ENCODE measurements around the gene TCF19. TPM values are rescaled to one million over a fixed set of nuclear protein-coding genes. Genes with fewer than 3 reads are reported as not detected.

The TCF19 gene
- 1 to 10 TPM; 3.9 to 5.9 (median 5.1) TPM for total RNA-seq

- TF ChIP-seq, protein P1, sequence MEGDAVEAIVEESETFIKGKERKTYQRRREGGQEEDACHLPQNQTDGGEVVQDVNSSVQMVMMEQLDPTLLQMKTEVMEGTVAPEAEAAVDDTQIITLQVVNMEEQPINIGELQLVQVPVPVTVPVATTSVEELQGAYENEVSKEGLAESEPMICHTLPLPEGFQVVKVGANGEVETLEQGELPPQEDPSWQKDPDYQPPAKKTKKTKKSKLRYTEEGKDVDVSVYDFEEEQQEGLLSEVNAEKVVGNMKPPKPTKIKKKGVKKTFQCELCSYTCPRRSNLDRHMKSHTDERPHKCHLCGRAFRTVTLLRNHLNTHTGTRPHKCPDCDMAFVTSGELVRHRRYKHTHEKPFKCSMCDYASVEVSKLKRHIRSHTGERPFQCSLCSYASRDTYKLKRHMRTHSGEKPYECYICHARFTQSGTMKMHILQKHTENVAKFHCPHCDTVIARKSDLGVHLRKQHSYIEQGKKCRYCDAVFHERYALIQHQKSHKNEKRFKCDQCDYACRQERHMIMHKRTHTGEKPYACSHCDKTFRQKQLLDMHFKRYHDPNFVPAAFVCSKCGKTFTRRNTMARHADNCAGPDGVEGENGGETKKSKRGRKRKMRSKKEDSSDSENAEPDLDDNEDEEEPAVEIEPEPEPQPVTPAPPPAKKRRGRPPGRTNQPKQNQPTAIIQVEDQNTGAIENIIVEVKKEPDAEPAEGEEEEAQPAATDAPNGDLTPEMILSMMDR (IDR thresholded peaks at IDR 0.05): no peak
- TF ChIP-seq POLR2AphosphoS5 (IDR thresholded peaks at IDR 0.05) (peak; percentile 48), POLR2A (IDR thresholded peaks at IDR 0.05) (no peak)
- H3K27ac ChIP-seq: peak within 1 kb of the TSS; percentile 36 to 87 (median 82)
- peaks cover 0 to 27% (median 14%) of the 10 kb centered on the region in 3 donors for H3K4me1 ChIP-seq
- peak within 1 kb of the TSS; percentile 45 to 70 for H3K4me3 ChIP-seq
- ATAC-seq: peak; percentile 98
- peaks cover 0 to 45% of the 10 kb centered on the region in 2 donors for H3K36me3 ChIP-seq
- H3K9me3 ChIP-seq: no peaks in the 10 kb centered on the region
- 0% methylated on average over 12 to 13 of the region's 65 CpGs for WGBS, 2 donors (ENCODE audit: low coverage in 1 of 2)
- no peaks in the 10 kb centered on the region for H3K27me3 ChIP-seq
These were observed at the start of gene TCF19 for GRCh38 chr6:31158140-31158862. TSS of gene TCF19 (plus strand) at chr6:31158589. CDS start at chr6:31159470, 881 bp downstream.

- Histone ChIP-seq H3K4me3 (no peak overlapping the region), H3K9me3 (no peaks in the 10 kb centered on the region), H3K36me3 (no peaks in the 10 kb centered on the region), H3K27me3 (peaks cover 7% of the 10 kb centered on the region), H3K4me1 (peaks cover 0 to 27% (median 11%) of the 10 kb centered on the region in 3 donors), H3K27ac (no peak overlapping the region)
- WGBS, 2 donors (ENCODE audit: low coverage in 1 of 2): 66 to 92% methylated on average over 3 to 4 of the region's 11 CpGs
- TF ChIP-seq, protein P1 (IDR thresholded peaks at IDR 0.05): no peak
- no peak for TF ChIP-seq POLR2AphosphoS5 (IDR thresholded peaks at IDR 0.05)
- TF ChIP-seq POLR2A (IDR thresholded peaks at IDR 0.05): no peak
- TF ChIP-seq EP300 (IDR thresholded peaks at IDR 0.05): no peak
- no peak for ATAC-seq
These were observed 47.4 kb upstream of the TCF19 start for GRCh38 chr6:31110825-31111582.

GRCh38 chr6:31111712-31112111 lies 46.7 kb upstream of the TCF19 start:
- no CpG with 5 or more reads among the region's 13 CpGs for WGBS, 2 donors (ENCODE audit: low coverage in 1 of 2)
- H3K4me3 ChIP-seq: no peak overlapping the region

DNA sequence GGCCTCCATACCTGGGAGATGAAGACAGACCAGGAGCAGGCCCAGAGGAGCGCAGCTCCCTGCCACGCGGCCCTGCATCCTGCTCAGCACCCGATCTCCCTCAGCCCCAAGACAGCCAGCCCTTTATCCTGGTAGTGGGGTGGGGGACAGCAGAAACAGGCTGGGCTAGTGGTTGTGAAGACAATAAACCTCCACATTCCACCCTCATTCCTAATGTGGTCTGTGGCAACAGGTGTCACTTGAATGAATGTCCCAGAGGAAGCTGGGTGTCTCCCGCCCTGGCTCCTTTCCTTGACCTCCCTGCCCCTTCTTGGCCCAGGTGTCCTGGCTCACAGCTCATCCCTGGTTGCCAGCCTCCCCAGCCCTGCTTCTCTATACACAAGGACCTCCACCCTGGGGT lies 45.9 kb upstream of the TCF19 start, which contains the start of gene C6orf15:
TSS of gene C6orf15 (minus strand) at position 98 of the 400 bp plus-strand sequence. CDS start at position 78, 20 bp downstream.
- Histone ChIP-seq H3K27me3 (peaks cover 7% of the 10 kb centered on the region), H3K4me1 (peaks cover 0 to 42% (median 20%) of the 10 kb centered on the region in 3 donors), H3K4me3 (no peak within 1 kb of the TSS), H3K9me3 (no peaks in the 10 kb centered on the region), H3K27ac (no peak within 1 kb of the TSS), H3K36me3 (no peaks in the 10 kb centered on the region)
- 88% methylated on average over 1 of the region's 5 CpGs; no CpG with 5 or more reads in 1 of the 2 donors for WGBS, 2 donors (ENCODE audit: low coverage in 1 of 2)
- TF ChIP-seq POLR2A (IDR thresholded peaks at IDR 0.05): no peak
- TF ChIP-seq EP300 (IDR thresholded peaks at IDR 0.05): no peak
- TF ChIP-seq POLR2AphosphoS5 (IDR thresholded peaks at IDR 0.05): no peak
- TF ChIP-seq, protein P1 (IDR thresholded peaks at IDR 0.05): no peak
- no peak for ATAC-seq

More at GRCh38 chr6:31111712-31112111, 46.7 kb upstream of the TCF19 start:
- Histone ChIP-seq H3K36me3 (no peaks in the 10 kb centered on the region), H3K27ac (no peak overlapping the region), H3K27me3 (peaks cover 7% of the 10 kb centered on the region), H3K9me3 (no peaks in the 10 kb centered on the region), H3K4me1 (peaks cover 0 to 34% (median 15%) of the 10 kb centered on the region in 3 donors)
- TF ChIP-seq EP300 (IDR thresholded peaks at IDR 0.05) (no peak), POLR2A (IDR thresholded peaks at IDR 0.05) (no peak), POLR2AphosphoS5 (IDR thresholded peaks at IDR 0.05) (no peak)
- TF ChIP-seq, protein P1 (IDR thresholded peaks at IDR 0.05): no peak
- ATAC-seq: no peak
